B cell (primary cell): ENCODE measurements around the gene CAMTA1. TPM values are rescaled to one million over a fixed set of nuclear protein-coding genes. Genes with fewer than 3 reads are reported as not detected.

Experiments used
- ATAC-seq: fragments of 200-7000 bp; cut with Tn5 transposase; one replicate; pipeline ENCODE4 v1.10.0; 2021; ENCODE audit warnings: low read depth, mild to moderate bottlenecking, moderate number of reproducible peaks, moderate library complexity
- CTCF ChIA-PET: fragments of 350-600 bp; sonication (Branson Sonifier 250); formaldehyde crosslinking; loops from one replicate; lab custom pipeline; 2021; ENCODE audit warnings: antibody characterized with exemption, inconsistent platforms; lab: Charles Lee
- POLR2A ChIA-PET: fragments of 350-600 bp; sonication (Branson Sonifier 250); formaldehyde crosslinking; loops from one replicate; lab custom pipeline; 2021; ENCODE audit warnings: antibody characterized with exemption; lab: Charles Lee
- DNase-seq: peaks from one replicate; pipeline ENCODE4 v3.0.0; 2013
- H2AFZ ChIP-seq: 2 replicates; pipeline ENCODE4 v1.6.1; 2012; ENCODE audit warnings: mild to moderate bottlenecking, low read depth, low read length; ENCODE audit not compliant: insufficient read depth, poor library complexity, severe bottlenecking
- H3K27ac ChIP-seq, 2 donors: 1 replicate in 1 of 2; 2 replicates in 1 of 2; pipeline ENCODE4 v1.5.1; 2012 to 2013; ENCODE audit warnings: low read length in 2 of 2, mild to moderate bottlenecking in 2 of 2, moderate library complexity in 1 of 2
- H3K27me3 ChIP-seq, 4 experiments: fragments of 200-600 bp in 1 of 4; sonication (generic) in 1 of 4; replicated peaks in 1 of 4; 1 replicate in 2 of 4; 2 replicates in 2 of 4; pipeline versions ENCODE4 v1.6.1 to v1.7.0; 2013 to 2016; ENCODE audit warnings: low read length in 3 of 4, mild to moderate bottlenecking in 2 of 4, mixed read lengths in 1 of 4, moderate library complexity in 1 of 4; ENCODE audit not compliant: insufficient read depth in 4 of 4, control insufficient read depth in 3 of 4; ENCODE audit errors: control extremely low read depth in 1 of 4
- H3K36me3 ChIP-seq, 2 experiments: replicated peaks in 1 of 2; 1 replicate in 1 of 2; 2 replicates in 1 of 2; pipeline versions ENCODE4 v1.6.1 to v1.7.1; 2013; ENCODE audit warnings: low read length in 1 of 2; ENCODE audit not compliant: insufficient read depth in 2 of 2, control insufficient read depth in 1 of 2; ENCODE audit errors: control extremely low read depth in 1 of 2, extremely low read depth in 1 of 2
- H3K4me1 ChIP-seq, 2 donors: fragments of 200-600 bp in 1 of 2; sonication (generic) in 1 of 2; 1 replicate in 1 of 2; 2 replicates in 1 of 2; pipeline versions ENCODE4 v1.5.1 to v1.6.1; 2013 to 2017; ENCODE audit warnings: low read length in 2 of 2; ENCODE audit not compliant: control insufficient read depth in 2 of 2, insufficient read depth in 2 of 2
- H3K4me2 ChIP-seq: replicated peaks from 2 replicates; pipeline ENCODE3; 2012; ENCODE audit warnings: mild to moderate bottlenecking, low read depth, low read length; ENCODE audit not compliant: poor library complexity, severe bottlenecking
- H3K4me3 ChIP-seq, 5 experiments: fragments of 200-600 bp in 1 of 5; sonication (generic) in 1 of 5; 1 replicate in 3 of 5; 2 replicates in 2 of 5; pipeline versions ENCODE4 v1.5.1 to v1.7.0; 2011 to 2016; ENCODE audit warnings: low read length in 4 of 5, mild to moderate bottlenecking in 4 of 5, low read depth in 2 of 5, control low read depth in 1 of 5, moderate library complexity in 1 of 5; ENCODE audit not compliant: insufficient read depth in 1 of 5; ENCODE audit errors: control extremely low read depth in 1 of 5, extremely low read depth in 1 of 5
- H3K79me2 ChIP-seq: fragments of 200-600 bp; sonication (generic); one replicate; pipeline ENCODE4 v1.6.0; 2016; ENCODE audit warnings: low read length; ENCODE audit not compliant: control insufficient read depth, insufficient read depth
- H3K9ac ChIP-seq: fragments of 200-600 bp; sonication (generic); 2 replicates; pipeline ENCODE4 v1.6.1; 2017; ENCODE audit warnings: mild to moderate bottlenecking, low read length, moderate library complexity
- H3K9me3 ChIP-seq, 3 donors: one replicate each; pipeline versions ENCODE4 v1.6.1 to v1.7.1; 2013; ENCODE audit warnings: low read length in 2 of 3; ENCODE audit not compliant: control insufficient read depth in 2 of 3, insufficient read depth in 1 of 3; ENCODE audit errors: control extremely low read depth in 1 of 3
- H4K20me1 ChIP-seq: 2 replicates; pipeline ENCODE4 v1.6.0; 2012; ENCODE audit warnings: mild to moderate bottlenecking, low read length; ENCODE audit not compliant: insufficient read depth, control insufficient read depth, poor library complexity, severe bottlenecking
- H3K27ac Mint-ChIP-seq: one replicate; pipeline ENCODE4 v1.8.0; 2021; ENCODE audit warnings: mixed read lengths
- H3K27me3 Mint-ChIP-seq: one replicate; pipeline ENCODE4 v1.8.0; 2021; ENCODE audit warnings: mixed read lengths
- H3K4me1 Mint-ChIP-seq: one replicate; pipeline ENCODE4 v1.8.0; 2021; ENCODE audit warnings: mixed read lengths
- H3K4me3 Mint-ChIP-seq: one replicate; pipeline ENCODE4 v1.8.0; 2021; ENCODE audit warnings: mixed read lengths
- H3K9me3 Mint-ChIP-seq: one replicate; pipeline ENCODE4 v1.8.0; 2022; ENCODE audit warnings: mixed read lengths; ENCODE audit not compliant: insufficient read depth
- EZH2 ChIP-seq: IDR thresholded peaks from 2 replicates; pipeline ENCODE4 v1.6.1; 2012; ENCODE audit warnings: borderline replicate concordance, low read depth, mild to moderate bottlenecking, moderate library complexity, low read length; ENCODE audit not compliant: insufficient read depth, poor library complexity, severe bottlenecking
- WGBS: methylation state at CpG from one replicate; pipeline ENCODE4 v1.1.5; 2013; ENCODE audit warnings: missing lambda C conversion rate; ENCODE audit not compliant: insufficient coverage; 5-methylcytosine and 5-hydroxymethylcytosine counted together
- intact Hi-C: fragments of 100-400 bp; cut with micrococcal nuclease; formaldehyde crosslinking; loops from one replicate; pipeline ENCODE4 v1.10.0; 2022
- polyA plus RNA-seq: library from polyadenylated mRNA; depleted of rRNA; stranded (reverse); fragments of >200 nt; gene quantifications from 2 replicates; pipeline ENCODE4 v1.2.3, GENCODE V29; 2012
- total RNA-seq, 2 donors: library from RNA; stranded (reverse); fragments of 120-200 nt in 1 of 2; gene quantifications; 1 replicate in 1 of 2; 2 replicates in 1 of 2; pipeline versions ENCODE4 v1.2.3 to v1.2.4, GENCODE V29; 2013 to 2022
- TF ChIP-seq, protein P1 (sequence below): fragments of 200-600 bp; IDR thresholded peaks from one replicate; pipeline ENCODE4 v1.8.0; 2022; ENCODE audit warnings: antibody characterized with exemption, mild to moderate bottlenecking

CAMTA1 gene
- total and polyA plus RNA-seq, 2 donors (not counting 1 experiment from before 2014, with no cell fraction given), result 42.2 to 45.7 TPM

DNA sequence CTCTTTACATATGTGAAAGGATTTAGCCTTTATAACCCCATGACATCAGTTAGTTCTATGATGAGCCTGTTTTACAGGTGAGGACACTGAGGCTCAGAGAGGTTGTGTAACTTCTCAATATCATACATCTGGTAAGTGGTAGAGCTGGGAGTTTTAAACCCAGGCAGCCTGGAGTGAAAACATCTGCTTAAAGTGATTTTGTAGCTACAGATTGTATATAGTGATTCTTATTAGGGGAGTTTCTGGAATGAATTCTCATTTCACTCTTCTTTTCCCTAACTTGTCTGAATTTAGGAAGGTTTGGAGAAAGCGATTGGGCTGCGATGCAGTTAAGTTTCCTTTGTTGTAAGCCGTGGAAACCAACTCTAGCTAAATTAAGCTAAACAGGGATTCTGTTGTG lies 175.6 kb downstream of the CAMTA1 start:
- no peak overlapping the region for H3K27ac Mint-ChIP-seq
- TF ChIP-seq, protein P1, sequence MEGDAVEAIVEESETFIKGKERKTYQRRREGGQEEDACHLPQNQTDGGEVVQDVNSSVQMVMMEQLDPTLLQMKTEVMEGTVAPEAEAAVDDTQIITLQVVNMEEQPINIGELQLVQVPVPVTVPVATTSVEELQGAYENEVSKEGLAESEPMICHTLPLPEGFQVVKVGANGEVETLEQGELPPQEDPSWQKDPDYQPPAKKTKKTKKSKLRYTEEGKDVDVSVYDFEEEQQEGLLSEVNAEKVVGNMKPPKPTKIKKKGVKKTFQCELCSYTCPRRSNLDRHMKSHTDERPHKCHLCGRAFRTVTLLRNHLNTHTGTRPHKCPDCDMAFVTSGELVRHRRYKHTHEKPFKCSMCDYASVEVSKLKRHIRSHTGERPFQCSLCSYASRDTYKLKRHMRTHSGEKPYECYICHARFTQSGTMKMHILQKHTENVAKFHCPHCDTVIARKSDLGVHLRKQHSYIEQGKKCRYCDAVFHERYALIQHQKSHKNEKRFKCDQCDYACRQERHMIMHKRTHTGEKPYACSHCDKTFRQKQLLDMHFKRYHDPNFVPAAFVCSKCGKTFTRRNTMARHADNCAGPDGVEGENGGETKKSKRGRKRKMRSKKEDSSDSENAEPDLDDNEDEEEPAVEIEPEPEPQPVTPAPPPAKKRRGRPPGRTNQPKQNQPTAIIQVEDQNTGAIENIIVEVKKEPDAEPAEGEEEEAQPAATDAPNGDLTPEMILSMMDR, result no peak
- TF ChIP-seq EZH2, result no peak
- ATAC-seq, result no peak
- H3K79me2 ChIP-seq, result no peaks in the 10 kb centered on the region
- H3K4me3 Mint-ChIP-seq, result peak overlapping the region; percentile 21
- H3K4me2 ChIP-seq, result no peak overlapping the region
- ChIA-PET POLR2A (no interaction called here), CTCF (interaction anchor here (0.9 kb wide), 1 partner anchor 70 kb away, joined by 3 read pairs; no protein-coding TSS in a partner anchor)
- peaks cover 58% of the 10 kb centered on the region for H3K27me3 Mint-ChIP-seq
- DNase-seq, result no peak
- H3K9me3 Mint-ChIP-seq, result no peaks in the 10 kb centered on the region
- H3K4me1 ChIP-seq, result peaks cover 14 to 18% of the 10 kb centered on the region in 2 donors
- peaks cover 0 to 30% (median 8%) of the 10 kb centered on the region in 4 experiments for H3K27me3 ChIP-seq
- no peak overlapping the region for H3K4me3 ChIP-seq
- H3K36me3 ChIP-seq, result no peaks in the 10 kb centered on the region
- H4K20me1 ChIP-seq, result no peaks in the 10 kb centered on the region
- H2AFZ ChIP-seq, result no peak overlapping the region
- no peak overlapping the region for H3K9ac ChIP-seq
- intact Hi-C loops, result no loop called here
- peaks cover 0 to 13% (median 0%) of the 10 kb centered on the region in 3 donors for H3K9me3 ChIP-seq
- no peak overlapping the region for H3K27ac ChIP-seq
- H3K4me1 Mint-ChIP-seq, result peaks cover 12% of the 10 kb centered on the region
- WGBS, result 93% methylated on average over 2 of the region's 3 CpGs

DNA sequence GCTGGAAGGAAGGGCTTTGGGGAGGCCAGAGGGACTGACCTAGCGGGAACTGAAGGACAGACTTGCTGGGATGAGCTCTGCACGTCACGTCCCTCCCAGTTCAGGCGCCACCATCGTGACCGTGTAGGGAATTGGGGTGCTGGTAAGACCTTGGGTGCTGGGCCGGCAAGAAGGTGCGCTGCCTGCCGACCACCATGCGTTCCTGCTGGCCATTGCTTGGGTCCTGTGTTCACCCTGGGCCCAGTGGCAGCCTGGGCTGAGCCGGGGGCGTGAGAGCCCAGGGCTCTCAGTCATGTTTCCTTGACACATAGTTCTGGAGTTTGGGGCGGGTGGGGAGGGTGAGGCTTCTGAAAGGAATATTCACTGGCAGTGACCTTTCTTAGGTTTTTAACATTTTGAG lies 176.0 kb downstream of the CAMTA1 start:
- Mint-ChIP-seq H3K27me3 (peaks cover 62% of the 10 kb centered on the region), H3K9me3 (no peaks in the 10 kb centered on the region)
- 91% methylated on average over 11 of the region's 13 CpGs for WGBS

More for the DNA sequence above, 176.0 kb downstream of the CAMTA1 start:
- Histone ChIP-seq H3K4me1 (peaks cover 14 to 18% of the 10 kb centered on the region in 2 donors), H2AFZ (no peak overlapping the region), H4K20me1 (no peaks in the 10 kb centered on the region), H3K27ac (no peak overlapping the region), H3K79me2 (no peaks in the 10 kb centered on the region), H3K36me3 (no peaks in the 10 kb centered on the region), H3K27me3 (peaks cover 0 to 30% (median 10%) of the 10 kb centered on the region in 4 experiments), H3K9ac (no peak overlapping the region), H3K4me2 (no peak overlapping the region), H3K9me3 (peaks cover 0 to 13% (median 0%) of the 10 kb centered on the region in 3 donors), H3K4me3 (no peak overlapping the region)
- ATAC-seq (no peak), DNase-seq (no peak)
- no peak for TF ChIP-seq EZH2
- TF ChIP-seq, protein P1, result no peak
- ChIA-PET POLR2A (no interaction called here), CTCF (interaction anchor here (0.9 kb wide), 1 partner anchor 71 kb away, joined by 3 read pairs; no protein-coding TSS in a partner anchor)
- intact Hi-C loops, result no loop called here
- Mint-ChIP-seq H3K4me3 (peak overlapping the region; percentile 21), H3K27ac (no peak overlapping the region), H3K4me1 (peaks cover 12% of the 10 kb centered on the region)
